COLO668 (cell line): Measurements from ENCODE around the gene PGK1.
"Not testable (repeated sequence)": the region's sequence is repeated elsewhere in the genome, so short reads cannot be mapped to it uniquely, and the experiment has no call there.

Experiments
- DNase-seq: peaks from one replicate; lab custom pipeline; 2025; ENCODE audit not compliant: unreplicated experiment; lab: John Stamatoyannopoulos, UW

The PGK1 gene

GRCh38 chrX:78103623-78104446, at the start of gene PGK1:
TSS of gene PGK1 (plus strand) at chrX:78104248. CDS start at chrX:78104341, 93 bp downstream.
- peak; percentile 96 for DNase-seq

- DNase-seq = no peak
Observed at GRCh38 chrX:78063687-78064086, 40.4 kb upstream of the PGK1 start.

GRCh38 chrX:78064152-78064551, 39.9 kb upstream of the PGK1 start:
- DNase-seq = no peak

- not testable (repeated sequence) for DNase-seq
Observed at GRCh38 chrX:78064698-78065601, 39.1 kb upstream of the PGK1 start.

- DNase-seq = no peak
Observed at GRCh38 chrX:78066110-78066509, 37.9 kb upstream of the PGK1 start.

GRCh38 chrX:78071331-78071730, 32.7 kb upstream of the PGK1 start:
- DNase-seq = no peak

- not testable (repeated sequence) for DNase-seq
Observed at GRCh38 chrX:78073147-78074077, 30.6 kb upstream of the PGK1 start.

GRCh38 chrX:78074088-78074487, 30.0 kb upstream of the PGK1 start:
- no peak for DNase-seq

- DNase-seq = no peak
Observed at GRCh38 chrX:78075787-78076389, 28.2 kb upstream of the PGK1 start.

- not testable (repeated sequence) for DNase-seq
Observed at GRCh38 chrX:78081413-78081812, 22.6 kb upstream of the PGK1 start.

GRCh38 chrX:78092296-78092695, 11.8 kb upstream of the PGK1 start:
- no peak for DNase-seq

- DNase-seq = no peak
Observed at GRCh38 chrX:78098108-78098507, 5.9 kb upstream of the PGK1 start.

GRCh38 chrX:78102091-78102490, 2.0 kb upstream of the PGK1 start:
- DNase-seq = no peak

- DNase-seq = no peak
Observed at GRCh38 chrX:78103001-78103622, 936 bp upstream of the PGK1 start.

GRCh38 chrX:78104447-78105176, 564 bp downstream of the PGK1 start:
- DNase-seq = peak; percentile 50

GRCh38 chrX:78105944-78106650, 2.0 kb downstream of the PGK1 start:
- DNase-seq = no peak

- no peak for DNase-seq
Observed at GRCh38 chrX:78106651-78106986, 2.6 kb downstream of the PGK1 start.

GRCh38 chrX:78109458-78109857, 5.4 kb downstream of the PGK1 start:
- DNase-seq = no peak
